Prostate gland (tissue), 2 donors: Measurements from ENCODE around the gene TNS3.

Experiments
- CTCF ChIP-seq, 4 experiments: fragments of 200-600 bp in 2 of 4; fragments of 450-650 bp in 2 of 4; sonication (generic) in 2 of 4; IDR thresholded peaks; 1 replicate in 3 of 4; 2 replicates in 1 of 4; pipeline ENCODE4 v1.5.1; 2016 to 2019; ENCODE audit warnings: antibody characterized with exemption in 4 of 4, mild to moderate bottlenecking in 2 of 4, moderate library complexity in 2 of 4
- POLR2A ChIP-seq: fragments of 450-650 bp; IDR thresholded peaks from one replicate; pipeline ENCODE4 v1.6.1; 2016; ENCODE audit warnings: antibody characterized with exemption, mild to moderate bottlenecking
- POLR2AphosphoS5 ChIP-seq: sonication (generic); formaldehyde crosslinking; IDR thresholded peaks from one replicate; pipeline ENCODE4 v1.6.1; 2017; ENCODE audit warnings: antibody characterized with exemption

- TF ChIP-seq CTCF (IDR thresholded peaks at IDR 0.05) = no peak
- TF ChIP-seq POLR2A = no peak
- no peak for TF ChIP-seq POLR2AphosphoS5
Measured at GRCh38 chr7:47505312-47506007, 76.5 kb downstream of the TNS3 start.
